Endothelial cell of umbilical vein (primary cell): ENCODE results near the gene SLC6A20. TPM values are rescaled to one million over a fixed set of nuclear protein-coding genes. Genes with fewer than 3 reads are reported as not detected.

Source experiments
- BruUV-seq: library from RNA; stranded (reverse); fragments of 400-500 nt; replicated peaks from 2 replicates; lab custom pipeline; 2021; lab: Mats Ljungman, UMichigan
- CTCF ChIA-PET: fragments of 300-600, 350-600 bp; sonication (Branson Sonifier 250); formaldehyde crosslinking; loops from one replicate; lab custom pipeline; 2021; ENCODE audit warnings: antibody characterized with exemption, inconsistent platforms; lab: Charles Lee
- POLR2A ChIA-PET: fragments of 300-600, 350-600 bp; sonication (Branson Sonifier 250); formaldehyde crosslinking; loops from one replicate; lab custom pipeline; 2021; ENCODE audit warnings: antibody characterized with exemption, inconsistent platforms; lab: Charles Lee
- DNase-seq: peaks from one replicate; pipeline ENCODE4 v3.0.0-alpha.2; 2011; ENCODE audit warnings: low read depth, low spot score
- FAIRE-seq: peaks from 2 replicates; lab custom pipeline; 2011; peaks lifted over from hg19 to GRCh38; lab: Jason Lieb, UNC
- H2AFZ ChIP-seq: 2 replicates; pipeline ENCODE4 v1.6.0; 2012; ENCODE audit warnings: low read depth, low read length, control low read depth, inconsistent platforms
- H3K27ac ChIP-seq: 2 replicates; pipeline ENCODE4 v1.5.1; 2011; ENCODE audit warnings: low read depth, mild to moderate bottlenecking, control low read depth, low read length, moderate library complexity; ENCODE audit not compliant: insufficient read depth
- H3K27me3 ChIP-seq, 2 experiments: 2 replicates each; pipeline versions ENCODE4 v1.6.0 to v1.6.1; 2011; ENCODE audit warnings: low read length in 2 of 2, mixed read lengths in 1 of 2; ENCODE audit not compliant: control insufficient read depth in 2 of 2, insufficient read depth in 2 of 2
- H3K36me3 ChIP-seq, 2 experiments: 2 replicates in 1 of 2; 3 replicates in 1 of 2; pipeline ENCODE4 v1.5.1; 2011; ENCODE audit warnings: low read length in 2 of 2, mild to moderate bottlenecking in 1 of 2, moderate library complexity in 1 of 2; ENCODE audit not compliant: control insufficient read depth in 2 of 2, insufficient read depth in 2 of 2; ENCODE audit errors: extremely low read depth in 1 of 2
- H3K4me1 ChIP-seq: 3 replicates; pipeline ENCODE4 v1.5.1; 2011; ENCODE audit warnings: mild to moderate bottlenecking, low read length; ENCODE audit not compliant: control insufficient read depth, insufficient read depth; ENCODE audit errors: extremely low read depth
- H3K4me2 ChIP-seq: 2 replicates; pipeline ENCODE4 v1.6.1; 2011; ENCODE audit warnings: low read length, control low read depth, mixed read lengths; ENCODE audit not compliant: insufficient read depth
- H3K4me3 ChIP-seq, 3 experiments: fragments of 200-600 bp in 1 of 3; sonication (generic), shearing (Covaris generic) in 1 of 3; replicated peaks in 1 of 3; 2 replicates each; pipeline ENCODE4 v1.5.1; 2011 to 2016; ENCODE audit warnings: control low read depth in 3 of 3, low read length in 3 of 3, mild to moderate bottlenecking in 2 of 3, inconsistent platforms in 1 of 3, low read depth in 1 of 3, moderate library complexity in 1 of 3; ENCODE audit not compliant: insufficient read depth in 1 of 3
- H3K79me2 ChIP-seq: 2 replicates; pipeline ENCODE4 v1.6.0; 2012; ENCODE audit warnings: low read length, inconsistent platforms; ENCODE audit not compliant: control insufficient read depth, insufficient read depth
- H3K9ac ChIP-seq: replicated peaks from 2 replicates; pipeline ENCODE3; 2011; ENCODE audit warnings: low read length, control low read depth; ENCODE audit not compliant: insufficient read depth; ENCODE audit errors: extremely low read depth
- H3K9me1 ChIP-seq: replicated peaks from 3 replicates; pipeline ENCODE4 v1.6.0; 2011; ENCODE audit warnings: mild to moderate bottlenecking, low read length; ENCODE audit not compliant: control insufficient read depth, insufficient read depth; ENCODE audit errors: extremely low read depth
- H3K9me3 ChIP-seq: replicated peaks from 2 replicates; pipeline ENCODE4 v1.5.1; 2012; ENCODE audit warnings: low read length, inconsistent platforms; ENCODE audit not compliant: control insufficient read depth, insufficient read depth
- H4K20me1 ChIP-seq: replicated peaks from 2 replicates; pipeline ENCODE3; 2011; ENCODE audit warnings: mild to moderate bottlenecking, low read length; ENCODE audit not compliant: control insufficient read depth, insufficient read depth; ENCODE audit errors: extremely low read depth
- EZH2 ChIP-seq: IDR thresholded peaks from 2 replicates; pipeline ENCODE4 v1.6.1; 2012; ENCODE audit warnings: borderline replicate concordance, low read depth, mild to moderate bottlenecking, moderate library complexity, low read length, inconsistent platforms; ENCODE audit not compliant: severe bottlenecking
- FOS ChIP-seq: IDR thresholded peaks from 2 replicates; pipeline ENCODE4 v1.6.1; 2011; ENCODE audit warnings: mild to moderate bottlenecking, low read length, moderate library complexity, borderline replicate concordance; ENCODE audit not compliant: insufficient read depth
- GATA2 ChIP-seq: IDR thresholded peaks from 2 replicates; pipeline ENCODE4 v1.7.0; 2011; ENCODE audit warnings: low read depth, mild to moderate bottlenecking, moderate library complexity, mixed read lengths, low read length; ENCODE audit not compliant: insufficient read length, insufficient read depth
- JUN ChIP-seq: IDR thresholded peaks from 2 replicates; pipeline ENCODE4 v1.6.1; 2011; ENCODE audit warnings: borderline replicate concordance, low read depth; ENCODE audit not compliant: insufficient read length, insufficient read depth
- MYC ChIP-seq: IDR thresholded peaks from one replicate; pipeline ENCODE4 v1.6.1; 2011; ENCODE audit warnings: mild to moderate bottlenecking, low read depth, low read length
- POLR2A ChIP-seq: IDR thresholded peaks from 2 replicates; pipeline ENCODE4 v1.6.1; 2012; ENCODE audit warnings: low read depth, mild to moderate bottlenecking, control low read depth, low read length
- POLR2AphosphoS5 ChIP-seq: IDR thresholded peaks from 2 replicates; pipeline ENCODE4 v1.6.1; 2012; ENCODE audit warnings: low read depth, mild to moderate bottlenecking, control low read depth, low read length, moderate library complexity; ENCODE audit not compliant: insufficient read depth
- dilution Hi-C: fragments of 300-500 bp; cut with MboI; formaldehyde crosslinking; loops from one replicate; pipeline ENCODE4 v1.15.0; 2019; ENCODE audit warnings: low sequenced_read_pairs; ENCODE audit not compliant: extremely low pct_ligation_motif_present
- intact Hi-C: fragments of 100-400 bp; cut with micrococcal nuclease; formaldehyde crosslinking; loops from one replicate; pipeline ENCODE4 v1.10.0; 2022
- polyA plus RNA-seq, 4 experiments: library from polyadenylated mRNA; depleted of rRNA in 3 of 4; stranded (reverse) in 3 of 4; unstranded in 1 of 4; fragments of >200 nt; gene quantifications; 2 replicates each; pipeline versions ENCODE4 v1.2.1 to v1.2.3, GENCODE V29; 2011 to 2012; ENCODE audit warnings: missing spikeins in 1 of 4
- total RNA-seq: library from RNA; stranded (reverse); gene quantifications from 2 replicates; pipeline ENCODE4 v1.2.3, GENCODE V29; 2021
- TF ChIP-seq, protein P1 (sequence below), 2 donors: IDR thresholded peaks; 1 replicate in 1 of 2; 2 replicates in 1 of 2; pipeline ENCODE4 v1.5.1; 2011; ENCODE audit warnings: low read length in 2 of 2, mild to moderate bottlenecking in 2 of 2, moderate library complexity in 2 of 2, control low read depth in 1 of 2, inconsistent platforms in 1 of 2, low read depth in 1 of 2; ENCODE audit not compliant: insufficient read depth in 1 of 2; ENCODE audit errors: extremely low read depth in 1 of 2
- TF ChIP-seq, protein P2 (sequence below): IDR thresholded peaks from 2 replicates; pipeline ENCODE4 v1.6.1; 2011; ENCODE audit not compliant: insufficient read depth, insufficient read length

The SLC6A20 gene
- total and polyA plus RNA-seq, 2 donors (not counting 3 experiments of a cell fraction or from before 2014, with no cell fraction given), result not detected

DNA sequence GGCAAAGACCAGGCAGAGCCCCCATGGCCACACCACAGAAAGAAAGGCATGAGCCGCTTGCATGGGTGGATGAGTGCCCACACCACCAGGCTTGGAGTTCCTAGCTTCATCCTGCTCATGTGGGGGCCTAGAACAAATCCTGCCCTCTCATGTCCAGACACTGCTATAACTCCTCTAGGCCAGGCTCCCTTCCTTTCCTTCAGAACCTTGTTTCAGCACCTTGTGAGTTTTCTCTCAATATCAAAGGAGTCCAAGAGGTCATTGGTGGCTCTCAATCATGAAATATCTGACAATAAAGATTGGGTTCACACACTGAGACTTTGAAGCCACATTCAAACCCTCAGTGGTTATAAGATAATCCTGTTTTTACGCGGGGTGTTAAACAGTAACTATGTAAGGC is 12.7 kb downstream of the SLC6A20 start:
- no peaks in the 10 kb centered on the region for H3K9me1 ChIP-seq
- no TSS peak for BruUV-seq
- DNase-seq, result no peak
- ChIA-PET POLR2A (no interaction called here), CTCF (interaction anchor here (1.0 kb wide), 1 partner anchor 23 kb away, joined by 3 read pairs; no protein-coding TSS in a partner anchor)
- dilution Hi-C loops (no loop called here), intact Hi-C loops (no loop called here)
- no peaks in the 10 kb centered on the region for H3K36me3 ChIP-seq
- H4K20me1 ChIP-seq, result no peaks in the 10 kb centered on the region
- no peaks in the 10 kb centered on the region for H3K9me3 ChIP-seq
- no peak overlapping the region for H3K4me3 ChIP-seq
- H3K4me1 ChIP-seq, result no peaks in the 10 kb centered on the region
- H3K27ac ChIP-seq, result no peak overlapping the region
- no peak overlapping the region for H3K9ac ChIP-seq
- H2AFZ ChIP-seq, result no peak overlapping the region
- H3K79me2 ChIP-seq, result no peaks in the 10 kb centered on the region
- H3K27me3 ChIP-seq, result peaks cover 3 to 16% of the 10 kb centered on the region in 2 experiments
- H3K4me2 ChIP-seq, result no peak overlapping the region
- no peak for FAIRE-seq
- TF ChIP-seq POLR2AphosphoS5, result no peak
- TF ChIP-seq POLR2A, result no peak
- TF ChIP-seq GATA2, result no peak
- TF ChIP-seq, protein P1, sequence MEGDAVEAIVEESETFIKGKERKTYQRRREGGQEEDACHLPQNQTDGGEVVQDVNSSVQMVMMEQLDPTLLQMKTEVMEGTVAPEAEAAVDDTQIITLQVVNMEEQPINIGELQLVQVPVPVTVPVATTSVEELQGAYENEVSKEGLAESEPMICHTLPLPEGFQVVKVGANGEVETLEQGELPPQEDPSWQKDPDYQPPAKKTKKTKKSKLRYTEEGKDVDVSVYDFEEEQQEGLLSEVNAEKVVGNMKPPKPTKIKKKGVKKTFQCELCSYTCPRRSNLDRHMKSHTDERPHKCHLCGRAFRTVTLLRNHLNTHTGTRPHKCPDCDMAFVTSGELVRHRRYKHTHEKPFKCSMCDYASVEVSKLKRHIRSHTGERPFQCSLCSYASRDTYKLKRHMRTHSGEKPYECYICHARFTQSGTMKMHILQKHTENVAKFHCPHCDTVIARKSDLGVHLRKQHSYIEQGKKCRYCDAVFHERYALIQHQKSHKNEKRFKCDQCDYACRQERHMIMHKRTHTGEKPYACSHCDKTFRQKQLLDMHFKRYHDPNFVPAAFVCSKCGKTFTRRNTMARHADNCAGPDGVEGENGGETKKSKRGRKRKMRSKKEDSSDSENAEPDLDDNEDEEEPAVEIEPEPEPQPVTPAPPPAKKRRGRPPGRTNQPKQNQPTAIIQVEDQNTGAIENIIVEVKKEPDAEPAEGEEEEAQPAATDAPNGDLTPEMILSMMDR (IDR thresholded peaks at IDR 0.05; ENCODE audit: extremely low read depth in 1 of 2, insufficient read depth in 1 of 2, low read depth in 1 of 2, low read length in 2 of 2), result no peak
- TF ChIP-seq JUN, result no peak
- no peak for TF ChIP-seq EZH2
- TF ChIP-seq, protein P2, sequence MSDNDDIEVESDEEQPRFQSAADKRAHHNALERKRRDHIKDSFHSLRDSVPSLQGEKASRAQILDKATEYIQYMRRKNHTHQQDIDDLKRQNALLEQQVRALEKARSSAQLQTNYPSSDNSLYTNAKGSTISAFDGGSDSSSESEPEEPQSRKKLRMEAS, result no peak
- no peak for TF ChIP-seq FOS
- no peak for TF ChIP-seq MYC
